Vagina (tissue), 2 donors: ENCODE data around the gene MB. TPM values are rescaled to one million over a fixed set of nuclear protein-coding genes. Genes with fewer than 3 reads are reported as not detected.

Experiments used
- DNase-seq, 2 donors: peaks; one replicate each; pipeline ENCODE4 v3.0.0-alpha.2; 2017; ENCODE audit errors: extremely low spot score in 2 of 2
- H3K27ac ChIP-seq: fragments of 200-600 bp; sonication (generic); one replicate; pipeline ENCODE4 v1.5.1; 2019
- H3K27me3 ChIP-seq: fragments of 200-600 bp; sonication (generic); one replicate; pipeline ENCODE4 v1.5.1; 2019
- H3K36me3 ChIP-seq, 2 donors: fragments of 200-600 bp; sonication (generic); one replicate each; pipeline ENCODE4 v1.5.1; 2017 to 2019
- H3K4me1 ChIP-seq: fragments of 200-600 bp; sonication (generic); one replicate; pipeline ENCODE4 v1.5.1; 2019
- H3K4me3 ChIP-seq, 2 donors: fragments of 200-600 bp; sonication (generic); 1 replicate in 1 of 2; 2 replicates in 1 of 2; pipeline ENCODE4 v1.5.1; 2016 to 2019
- H3K9me3 ChIP-seq: fragments of 200-600 bp; sonication (generic); one replicate; pipeline ENCODE4 v1.5.1; 2019
- POLR2A ChIP-seq, 2 donors: fragments of 450-650 bp; IDR thresholded peaks; one replicate each; pipeline ENCODE4 v1.6.1; 2017; ENCODE audit warnings: antibody characterized with exemption in 2 of 2, mild to moderate bottlenecking in 2 of 2, moderate library complexity in 2 of 2
- POLR2AphosphoS5 ChIP-seq, 2 donors: sonication (generic); formaldehyde crosslinking; IDR thresholded peaks; one replicate each; pipeline ENCODE4 v1.9.0; 2017; ENCODE audit warnings: antibody characterized with exemption in 2 of 2, mild to moderate bottlenecking in 2 of 2, low read depth in 1 of 2; ENCODE audit not compliant: insufficient read depth in 1 of 2
- intact Hi-C: fragments of 100-400 bp; cut with DNase I; formaldehyde crosslinking; loops from one replicate; pipeline ENCODE4 v1.15.1; 2023
- total RNA-seq: library from RNA; depleted of rRNA; stranded (reverse); fragments of >200 nt; gene quantifications from one replicate; pipeline ENCODE4 v1.2.3, GENCODE V29; 2016
- TF ChIP-seq, protein P1 (sequence below), 3 experiments: fragments of 450-650 bp in 2 of 3; fragments of 200-600 bp in 1 of 3; sonication (generic) in 1 of 3; IDR thresholded peaks; one replicate each; pipeline ENCODE4 v1.5.1; 2017 to 2019; ENCODE audit warnings: antibody characterized with exemption in 3 of 3, mild to moderate bottlenecking in 2 of 3, moderate library complexity in 2 of 3

The MB gene
- total RNA-seq, 1 donor from 2014 or later = not detected

DNA sequence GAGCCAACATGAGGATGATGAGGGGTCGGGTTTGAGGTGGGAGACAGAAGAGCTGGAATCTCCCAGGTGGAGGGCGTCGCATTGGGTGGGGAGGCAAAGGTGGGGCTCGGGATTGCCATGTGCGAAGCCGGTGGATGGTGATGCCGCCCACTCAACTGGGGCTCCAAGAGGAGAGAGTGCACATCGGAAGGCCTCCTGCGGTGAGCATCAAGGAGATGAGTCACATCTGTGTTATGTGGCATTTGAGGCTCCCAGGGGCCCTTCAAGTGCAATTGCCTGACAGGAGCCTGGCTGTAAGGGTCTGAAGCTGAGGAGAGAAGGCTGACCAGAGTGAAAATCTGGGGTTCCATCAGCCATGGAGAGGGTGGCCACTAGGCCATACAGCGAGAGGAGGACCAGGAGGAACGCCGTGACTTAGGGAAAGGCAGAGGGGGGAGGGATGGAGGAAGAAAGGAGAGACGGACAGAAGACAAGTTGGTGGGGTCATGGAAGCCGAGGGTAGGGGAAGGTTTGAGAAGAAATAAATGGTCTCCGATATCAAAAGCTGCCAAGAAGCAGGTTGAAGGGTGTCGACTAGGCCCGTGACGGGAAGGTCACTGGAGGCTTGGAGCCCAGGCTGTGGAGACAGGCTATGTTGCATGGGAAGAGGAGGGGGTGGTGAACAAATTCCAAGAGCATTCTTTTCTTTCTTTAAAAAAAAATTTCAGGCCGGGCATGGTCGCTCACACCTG, 55.2 kb downstream of the MB start:
- Histone ChIP-seq H3K36me3 (no peaks in the 10 kb centered on the region), H3K9me3 (no peaks in the 10 kb centered on the region), H3K4me3 (no peak overlapping the region), H3K27me3 (no peaks in the 10 kb centered on the region), H3K4me1 (peaks cover 15% of the 10 kb centered on the region), H3K27ac (no peak overlapping the region)
- intact Hi-C loops = no loop called here
- TF ChIP-seq, protein P1, sequence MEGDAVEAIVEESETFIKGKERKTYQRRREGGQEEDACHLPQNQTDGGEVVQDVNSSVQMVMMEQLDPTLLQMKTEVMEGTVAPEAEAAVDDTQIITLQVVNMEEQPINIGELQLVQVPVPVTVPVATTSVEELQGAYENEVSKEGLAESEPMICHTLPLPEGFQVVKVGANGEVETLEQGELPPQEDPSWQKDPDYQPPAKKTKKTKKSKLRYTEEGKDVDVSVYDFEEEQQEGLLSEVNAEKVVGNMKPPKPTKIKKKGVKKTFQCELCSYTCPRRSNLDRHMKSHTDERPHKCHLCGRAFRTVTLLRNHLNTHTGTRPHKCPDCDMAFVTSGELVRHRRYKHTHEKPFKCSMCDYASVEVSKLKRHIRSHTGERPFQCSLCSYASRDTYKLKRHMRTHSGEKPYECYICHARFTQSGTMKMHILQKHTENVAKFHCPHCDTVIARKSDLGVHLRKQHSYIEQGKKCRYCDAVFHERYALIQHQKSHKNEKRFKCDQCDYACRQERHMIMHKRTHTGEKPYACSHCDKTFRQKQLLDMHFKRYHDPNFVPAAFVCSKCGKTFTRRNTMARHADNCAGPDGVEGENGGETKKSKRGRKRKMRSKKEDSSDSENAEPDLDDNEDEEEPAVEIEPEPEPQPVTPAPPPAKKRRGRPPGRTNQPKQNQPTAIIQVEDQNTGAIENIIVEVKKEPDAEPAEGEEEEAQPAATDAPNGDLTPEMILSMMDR (IDR thresholded peaks at IDR 0.05) = no peak
- TF ChIP-seq POLR2A (IDR thresholded peaks at IDR 0.05) = no peak
- TF ChIP-seq POLR2AphosphoS5 (IDR thresholded peaks at IDR 0.05; ENCODE audit: insufficient read depth in 1 of 2, low read depth in 1 of 2) = no peak
- DNase-seq = no peak

DNA sequence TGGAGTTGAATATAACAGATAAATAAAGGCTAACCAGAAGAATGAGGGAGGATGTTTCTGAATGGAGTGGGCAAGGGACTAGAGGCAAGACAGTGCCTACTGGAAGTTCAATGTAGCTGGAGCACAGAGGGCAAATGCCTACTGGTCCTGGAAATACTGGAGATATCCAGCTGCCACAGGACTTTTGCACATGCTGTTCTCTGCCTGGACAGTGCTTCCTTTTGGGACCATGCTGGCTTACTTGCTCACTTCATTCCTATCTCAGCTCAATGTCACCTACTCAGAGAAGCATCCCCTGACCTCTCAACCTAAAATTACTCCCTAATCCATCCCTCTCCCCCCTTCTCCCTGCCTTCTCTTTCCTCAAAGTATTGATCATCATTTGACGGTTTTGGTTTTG, 56.3 kb downstream of the MB start:
- intact Hi-C loops = no loop called here

GRCh38 chr22:35560366-35560765, 56.8 kb downstream of the MB start:
- H3K4me1 ChIP-seq = peaks cover 7% of the 10 kb centered on the region
- H3K27ac ChIP-seq = no peak overlapping the region
- no peak overlapping the region for H3K4me3 ChIP-seq
- intact Hi-C loops = no loop called here
- H3K36me3 ChIP-seq = no peaks in the 10 kb centered on the region
- H3K27me3 ChIP-seq = no peaks in the 10 kb centered on the region
- DNase-seq = no peak
- no peaks in the 10 kb centered on the region for H3K9me3 ChIP-seq
- TF ChIP-seq POLR2AphosphoS5 (IDR thresholded peaks at IDR 0.05; ENCODE audit: insufficient read depth in 1 of 2, low read depth in 1 of 2) (no peak), POLR2A (IDR thresholded peaks at IDR 0.05) (no peak)
- TF ChIP-seq, protein P1 (IDR thresholded peaks at IDR 0.05) = no peak

More for the DNA sequence above, 56.3 kb downstream of the MB start:
- Histone ChIP-seq H3K9me3 (no peaks in the 10 kb centered on the region), H3K36me3 (no peaks in the 10 kb centered on the region), H3K27ac (no peak overlapping the region), H3K27me3 (no peaks in the 10 kb centered on the region), H3K4me3 (no peak overlapping the region), H3K4me1 (peaks cover 10% of the 10 kb centered on the region)
- no peak for DNase-seq
- TF ChIP-seq POLR2A (IDR thresholded peaks at IDR 0.05) (no peak), POLR2AphosphoS5 (IDR thresholded peaks at IDR 0.05; ENCODE audit: insufficient read depth in 1 of 2, low read depth in 1 of 2) (no peak)
- TF ChIP-seq, protein P1 (IDR thresholded peaks at IDR 0.05) = no peak

DNA sequence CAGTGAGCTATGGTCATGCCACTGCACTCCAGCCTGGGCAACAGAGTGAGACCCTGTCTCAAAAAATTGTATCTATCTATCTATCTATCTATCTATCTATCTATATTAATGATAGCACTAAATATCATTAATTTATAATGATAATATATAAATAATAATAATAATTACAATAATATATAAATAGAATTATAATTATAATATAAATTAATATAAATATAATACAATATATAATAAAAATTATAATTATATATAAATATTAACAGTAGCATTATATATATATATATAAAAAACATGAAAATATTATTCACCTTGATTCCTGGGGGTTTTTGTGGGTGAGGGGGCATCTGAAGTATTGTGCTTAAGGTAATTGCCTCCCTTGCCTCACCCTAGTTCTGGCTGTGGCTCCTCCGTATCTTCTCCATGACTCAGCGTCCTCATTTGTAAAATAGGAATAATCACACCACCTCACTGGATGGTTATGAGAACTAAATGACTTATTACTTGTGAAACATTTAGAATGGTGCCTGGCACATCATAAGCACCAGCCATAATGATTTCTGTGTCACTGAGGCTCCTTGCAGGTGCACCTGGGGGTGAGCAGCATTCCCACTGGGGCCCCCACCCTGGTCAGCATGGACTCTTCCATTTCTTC, 57.6 kb downstream of the MB start:
- intact Hi-C loops = no loop called here
- TF ChIP-seq, protein P1 (IDR thresholded peaks at IDR 0.05) = no peak
- TF ChIP-seq POLR2A (IDR thresholded peaks at IDR 0.05) = no peak
- TF ChIP-seq POLR2AphosphoS5 (IDR thresholded peaks at IDR 0.05; ENCODE audit: insufficient read depth in 1 of 2, low read depth in 1 of 2) = no peak

GRCh38 chr22:35558719-35559118, 58.4 kb downstream of the MB start:
- H3K27me3 ChIP-seq = no peaks in the 10 kb centered on the region
- intact Hi-C loops = no loop called here
- DNase-seq = no peak
- no peaks in the 10 kb centered on the region for H3K36me3 ChIP-seq
- no peaks in the 10 kb centered on the region for H3K9me3 ChIP-seq
- H3K4me3 ChIP-seq = no peak overlapping the region
- H3K27ac ChIP-seq = no peak overlapping the region
- TF ChIP-seq POLR2A (IDR thresholded peaks at IDR 0.05) (no peak), POLR2AphosphoS5 (IDR thresholded peaks at IDR 0.05; ENCODE audit: insufficient read depth in 1 of 2, low read depth in 1 of 2) (no peak)
- TF ChIP-seq, protein P1 (IDR thresholded peaks at IDR 0.05) = no peak
- no peaks in the 10 kb centered on the region for H3K4me1 ChIP-seq

More for the DNA sequence above, 57.6 kb downstream of the MB start:
- no peaks in the 10 kb centered on the region for H3K36me3 ChIP-seq
- H3K27me3 ChIP-seq = no peaks in the 10 kb centered on the region
- no peak for DNase-seq
- no peak overlapping the region for H3K4me3 ChIP-seq
- no peaks in the 10 kb centered on the region for H3K9me3 ChIP-seq
- H3K4me1 ChIP-seq = peaks cover 4% of the 10 kb centered on the region
- H3K27ac ChIP-seq = no peak overlapping the region
